Hematopoietic multipotent progenitor cell treated with erythropoietin and hydrocortisone succinate and interleukin-3 and kit ligand, for 8 days (in vitro differentiated cells): ENCODE measurements around the gene RPS27.
"Not testable (repeated sequence)": the region's sequence is repeated elsewhere in the genome, so short reads cannot be mapped to it uniquely, and the experiment has no call there.

ENCODE experiments used
- DNase-seq: peaks from one replicate; pipeline ENCODE4 v3.0.0-alpha.2; 2015

Gene RPS27

GRCh38 chr1:153987621-153988020, 2.9 kb upstream of the RPS27 start:
- DNase-seq, result no peak

- no peak for DNase-seq
These were observed 629 bp downstream of the RPS27 start for GRCh38 chr1:153991151-153991630.

- no peak for DNase-seq
These were observed 1.2 kb downstream of the RPS27 start for GRCh38 chr1:153991806-153992205.

- DNase-seq, result no peak
These were observed 4.6 kb downstream of the RPS27 start for GRCh38 chr1:153995202-153995601.

- DNase-seq, result no peak
These were observed 5.1 kb downstream of the RPS27 start for GRCh38 chr1:153995640-153996039.

- DNase-seq, result not testable (repeated sequence)
These were observed 6.3 kb downstream of the RPS27 start for GRCh38 chr1:153996882-153997281.

- DNase-seq, result no peak
These were observed 9.9 kb downstream of the RPS27 start for GRCh38 chr1:154000420-154000819.

- no peak for DNase-seq
These were observed 15.6 kb downstream of the RPS27 start for GRCh38 chr1:154006136-154006535.

GRCh38 chr1:154012129-154012528, 21.6 kb downstream of the RPS27 start:
- DNase-seq, result no peak

- not testable (repeated sequence) for DNase-seq
These were observed 22.0 kb downstream of the RPS27 start for GRCh38 chr1:154012543-154012942.

GRCh38 chr1:154014154-154014907, 23.8 kb downstream of the RPS27 start:
- no peak for DNase-seq

- no peak for DNase-seq
These were observed 28.7 kb downstream of the RPS27 start for GRCh38 chr1:154019269-154019668.

- no peak for DNase-seq
These were observed 29.4 kb downstream of the RPS27 start for GRCh38 chr1:154019940-154020339.

GRCh38 chr1:154033697-154034096, 43.1 kb downstream of the RPS27 start:
- DNase-seq, result not testable (repeated sequence)
